Measurements from ENCODE around the gene CCDC15. TPM values are rescaled to one million over a fixed set of nuclear protein-coding genes. Genes with fewer than 3 reads are reported as not detected.
"Not testable (repeated sequence)": the region's sequence is repeated elsewhere in the genome, so short reads cannot be mapped to it uniquely, and the experiment has no call there.

CCDC15 gene
- total RNA-seq, 1 donor from 2014 or later, result 3.2 TPM

GRCh38 chr11:125088123-125088522 lies 134.1 kb downstream of the CCDC15 start:
- peaks cover 17% of the 10 kb centered on the region for H3K4me1 Mint-ChIP-seq (ENCODE audit: unreplicated experiment)
- no peak for DNase-seq (ENCODE audit: extremely low spot score, unreplicated experiment)
- no peak for TF ChIP-seq CTCF (conservative IDR thresholded peaks at IDR 0.05)
- no peak overlapping the region for H3K4me3 Mint-ChIP-seq
- H3K36me3 Mint-ChIP-seq, result peaks cover 8% of the 10 kb centered on the region
- no peak overlapping the region for H3K27ac Mint-ChIP-seq
- H3K9me3 Mint-ChIP-seq, result no peaks in the 10 kb centered on the region
- H3K27me3 Mint-ChIP-seq, result peaks cover 6% of the 10 kb centered on the region

- Mint-ChIP-seq H3K9me3 (no peaks in the 10 kb centered on the region), H3K36me3 (peaks cover 8% of the 10 kb centered on the region), H3K27ac (no peak overlapping the region), H3K4me3 (no peak overlapping the region), H3K4me1 (ENCODE audit: unreplicated experiment) (peaks cover 13% of the 10 kb centered on the region), H3K27me3 (peaks cover 6% of the 10 kb centered on the region)
- DNase-seq (ENCODE audit: extremely low spot score, unreplicated experiment), result no peak
- TF ChIP-seq CTCF (conservative IDR thresholded peaks at IDR 0.05), result no peak
These were observed 134.8 kb downstream of the CCDC15 start for GRCh38 chr11:125088576-125089455.

GRCh38 chr11:125089481-125089880 lies 135.5 kb downstream of the CCDC15 start:
- H3K36me3 Mint-ChIP-seq; DNase-seq (ENCODE audit: extremely low spot score, unreplicated experiment); H3K27ac Mint-ChIP-seq; H3K27me3 Mint-ChIP-seq; H3K4me3 Mint-ChIP-seq; H3K9me3 Mint-ChIP-seq: not testable (repeated sequence)
- H3K4me1 Mint-ChIP-seq (ENCODE audit: unreplicated experiment), result peaks cover 13% of the 10 kb centered on the region

GRCh38 chr11:125090151-125090550 lies 136.1 kb downstream of the CCDC15 start:
- H3K27me3 Mint-ChIP-seq; H3K4me3 Mint-ChIP-seq; DNase-seq (ENCODE audit: extremely low spot score, unreplicated experiment); H3K9me3 Mint-ChIP-seq; H3K36me3 Mint-ChIP-seq; H3K27ac Mint-ChIP-seq: not testable (repeated sequence)
- peaks cover 13% of the 10 kb centered on the region for H3K4me1 Mint-ChIP-seq (ENCODE audit: unreplicated experiment)

GRCh38 chr11:125090816-125091215 lies 136.8 kb downstream of the CCDC15 start:
- DNase-seq (ENCODE audit: extremely low spot score, unreplicated experiment), result no peak
- no peak overlapping the region for H3K4me3 Mint-ChIP-seq
- H3K27me3 Mint-ChIP-seq, result peaks cover 2% of the 10 kb centered on the region
- H3K9me3 Mint-ChIP-seq, result no peaks in the 10 kb centered on the region
- TF ChIP-seq CTCF (conservative IDR thresholded peaks at IDR 0.05), result no peak
- H3K4me1 Mint-ChIP-seq (ENCODE audit: unreplicated experiment), result peaks cover 13% of the 10 kb centered on the region
- peak overlapping the region; percentile 92 for H3K27ac Mint-ChIP-seq
- H3K36me3 Mint-ChIP-seq, result peaks cover 8% of the 10 kb centered on the region

Other genes starting within 250 kb of the CCDC15 start
- gene NRGN, start 214.3 kb upstream of the CCDC15 start, total RNA-seq (ENCODE audit: low replicate concordance), result 3.6 and 17.3 TPM in 2 replicates
- 8.7 and 14.8 TPM in 2 replicates for gene VSIG2, start 201.9 kb upstream of the CCDC15 start, total RNA-seq (ENCODE audit: low replicate concordance)
- gene ESAM, start 191.9 kb upstream of the CCDC15 start, total RNA-seq (ENCODE audit: low replicate concordance), result 3.6 and 3.7 TPM in 2 replicates
- gene MSANTD2, start 153.8 kb upstream of the CCDC15 start, total RNA-seq (ENCODE audit: low replicate concordance), result 13.2 and 27.4 TPM in 2 replicates
- 5.5 and 27.4 TPM in 2 replicates for gene ROBO3, start 88.8 kb upstream of the CCDC15 start, total RNA-seq (ENCODE audit: low replicate concordance)
- gene ROBO4, start 56.3 kb upstream of the CCDC15 start, total RNA-seq (ENCODE audit: low replicate concordance), result not detected in 2 replicates
- not detected in 2 replicates for gene HEPN1, start 35.0 kb upstream of the CCDC15 start, total RNA-seq (ENCODE audit: low replicate concordance)
- 0.43 TPM in 1 of 2 replicates, not detected in the other for gene HEPACAM, start 18.2 kb upstream of the CCDC15 start, total RNA-seq (ENCODE audit: low replicate concordance)
- 1.3 TPM in 2 replicates for gene SLC37A2, start 109.1 kb downstream of the CCDC15 start, total RNA-seq (ENCODE audit: low replicate concordance)
- gene TMEM218, start 157.4 kb downstream of the CCDC15 start, total RNA-seq (ENCODE audit: low replicate concordance), result 17.2 and 33.2 TPM in 2 replicates
- 0.95 and 15.3 TPM in 2 replicates for gene PKNOX2, start 210.5 kb downstream of the CCDC15 start, total RNA-seq (ENCODE audit: low replicate concordance)

All from type B pancreatic cell (in vitro differentiated cells).